HL-60 (cell line): ENCODE measurements around the gene SPDYE3.
"Not testable (repeated sequence)": the region's sequence is repeated elsewhere in the genome, so short reads cannot be mapped to it uniquely, and the experiment has no call there.

Source experiments
- DNase-seq, 2 experiments: peaks; one replicate each; pipeline ENCODE4 v3.0.0-alpha.2; 2010 to 2020; ENCODE audit warnings: low read depth in 1 of 2, low spot score in 1 of 2
- H3K27ac ChIP-seq: fragments of 250-450 bp; sonication (Bioruptor Pico); replicated peaks from 2 replicates; pipeline ENCODE4 v1.5.1; 2020; ENCODE audit warnings: mild to moderate bottlenecking, moderate library complexity
- H3K27me3 ChIP-seq: fragments of 250-450 bp; sonication (Bioruptor Pico); 2 replicates; pipeline ENCODE4 v1.5.1; 2021; ENCODE audit warnings: mild to moderate bottlenecking, moderate library complexity; ENCODE audit not compliant: insufficient read depth, poor library complexity, severe bottlenecking
- H3K4me3 ChIP-seq: replicated peaks from 2 replicates; pipeline ENCODE4 v1.5.1; 2011; ENCODE audit warnings: mild to moderate bottlenecking, control low read depth, low read length; ENCODE audit not compliant: insufficient read depth
- CTCF ChIP-seq: IDR thresholded peaks from one replicate; pipeline ENCODE4 v1.5.1; 2011; ENCODE audit warnings: low read length, control low read depth, inconsistent platforms; ENCODE audit not compliant: insufficient read depth
- GABPA ChIP-seq: IDR thresholded peaks from 2 replicates; pipeline ENCODE4 v1.6.1; 2012; ENCODE audit warnings: low read depth
- POLR2AphosphoS5 ChIP-seq: IDR thresholded peaks from 2 replicates; pipeline ENCODE4 v1.6.1; 2012; ENCODE audit warnings: low read depth
- REST ChIP-seq: IDR thresholded peaks from 2 replicates; pipeline ENCODE4 v1.6.1; 2012; ENCODE audit warnings: low read depth; ENCODE audit not compliant: insufficient replicate concordance
- SPI1 ChIP-seq: IDR thresholded peaks from 2 replicates; pipeline ENCODE4 v1.6.1; 2012; ENCODE audit warnings: low read depth, mild to moderate bottlenecking, borderline replicate concordance

The SPDYE3 gene

GRCh38 chr7:100270046-100270918 is 37.2 kb upstream of the SPDYE3 start:
- DNase-seq = not testable (repeated sequence)

GRCh38 chr7:100270941-100271593 is 36.4 kb upstream of the SPDYE3 start:
- DNase-seq, H3K27ac ChIP-seq, H3K4me3 ChIP-seq, H3K27me3 ChIP-seq: not testable (repeated sequence)

More at GRCh38 chr7:100270046-100270918, 37.2 kb upstream of the SPDYE3 start:
- not testable (repeated sequence) for H3K27ac ChIP-seq, H3K4me3 ChIP-seq, H3K27me3 ChIP-seq

GRCh38 chr7:100271716-100272537 is 35.6 kb upstream of the SPDYE3 start:
- H3K4me3 ChIP-seq = peak overlapping the region; percentile 61
- H3K27ac ChIP-seq = no peak overlapping the region
- TF ChIP-seq REST (no peak), POLR2AphosphoS5 (no peak), GABPA (no peak), CTCF (no peak), SPI1 (no peak)
- peak; percentile 92 to 98 for DNase-seq
- H3K27me3 ChIP-seq = no peaks in the 10 kb centered on the region

- not testable (repeated sequence) for DNase-seq, H3K27me3 ChIP-seq, H3K27ac ChIP-seq
- peak overlapping the region; percentile 61 for H3K4me3 ChIP-seq
These were observed 35.0 kb upstream of the SPDYE3 start for GRCh38 chr7:100272538-100272902.

GRCh38 chr7:100275120-100275519 is 32.4 kb upstream of the SPDYE3 start:
- Histone ChIP-seq H3K27ac (no peak overlapping the region), H3K27me3 (no peaks in the 10 kb centered on the region), H3K4me3 (no peak overlapping the region)
- DNase-seq = no peak
- TF ChIP-seq REST = no peak
- no peak for TF ChIP-seq SPI1
- TF ChIP-seq CTCF = no peak
- TF ChIP-seq POLR2AphosphoS5 = no peak
- no peak for TF ChIP-seq GABPA

- DNase-seq = not testable (repeated sequence)
These were observed 31.4 kb upstream of the SPDYE3 start for GRCh38 chr7:100276126-100276525.

GRCh38 chr7:100282069-100282608 is 25.4 kb upstream of the SPDYE3 start:
- H3K4me3 ChIP-seq, H3K27ac ChIP-seq, H3K27me3 ChIP-seq: not testable (repeated sequence)
- DNase-seq = peak in 1 of 2 experiments; percentile 42

More at GRCh38 chr7:100276126-100276525, 31.4 kb upstream of the SPDYE3 start:
- H3K27ac ChIP-seq, H3K4me3 ChIP-seq, H3K27me3 ChIP-seq: not testable (repeated sequence)
